PFSK-1 (cell line): ENCODE data around the gene TNMD. TPM values are rescaled to one million over a fixed set of nuclear protein-coding genes. Genes with fewer than 3 reads are reported as not detected.

Source experiments
- FOXP2 ChIP-seq: optimal IDR thresholded peaks from 2 replicates; pipeline ENCODE3; 2011; ENCODE audit warnings: borderline replicate concordance, control low read depth, inconsistent platforms; ENCODE audit not compliant: insufficient read depth; ENCODE audit errors: extremely low read length, extremely low read depth
- POLR2AphosphoS5 ChIP-seq: IDR thresholded peaks from 2 replicates; pipeline ENCODE4 v1.6.1; 2012; ENCODE audit warnings: low read depth, mild to moderate bottlenecking, control low read depth, low read length, moderate library complexity
- SIN3A ChIP-seq: IDR thresholded peaks from 2 replicates; pipeline ENCODE4 v1.6.1; 2012; ENCODE audit warnings: mild to moderate bottlenecking, low read length, moderate library complexity, borderline replicate concordance; ENCODE audit not compliant: insufficient read depth
- TAF1 ChIP-seq: IDR thresholded peaks from 2 replicates; pipeline ENCODE4 v1.6.1; 2012; ENCODE audit warnings: low read length, control low read depth, borderline replicate concordance; ENCODE audit not compliant: insufficient read depth
- polyA plus RNA-seq: library from polyadenylated mRNA; unstranded; fragments of >200 nt; gene quantifications from one replicate; pipeline ENCODE4 v1.2.1, GENCODE V29; 2012; ENCODE audit warnings: low read depth, missing spikeins; ENCODE audit not compliant: insufficient read length
- TF ChIP-seq, protein P1 (sequence below), 2 experiments: IDR thresholded peaks; 2 replicates each; pipeline versions ENCODE4 v1.6.1 to v1.8.0; 2011 to 2012; ENCODE audit warnings: low read depth in 2 of 2, low read length in 2 of 2, control low read depth in 1 of 2, inconsistent platforms in 1 of 2, mild to moderate bottlenecking in 1 of 2, moderate library complexity in 1 of 2; ENCODE audit not compliant: insufficient read depth in 1 of 2

The TNMD gene
- not detected for polyA plus RNA-seq

DNA sequence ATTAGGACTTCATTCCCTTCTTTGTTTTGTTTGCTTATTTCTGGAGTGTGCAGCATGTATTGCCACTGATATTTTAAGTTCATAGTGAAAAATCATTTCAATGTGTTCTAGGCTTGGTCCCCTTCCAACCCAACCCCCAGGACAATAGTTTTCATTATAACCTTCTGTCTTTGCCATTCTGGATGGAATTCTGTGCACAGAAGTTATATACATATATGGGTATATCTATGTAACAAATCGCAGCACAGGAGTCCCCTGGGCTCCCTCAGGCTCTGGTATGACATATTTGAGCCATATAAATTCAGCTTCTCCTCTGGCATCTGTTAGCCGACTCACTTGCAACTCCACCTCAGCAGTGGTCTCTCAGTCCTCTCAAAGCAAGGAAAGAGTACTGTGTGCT, at the start of gene TNMD:
TSS of gene TNMD (plus strand) at position 326 of the 400 bp plus-strand sequence. CDS start 83 bp downstream, outside the sequence.
- TF ChIP-seq, protein P1, sequence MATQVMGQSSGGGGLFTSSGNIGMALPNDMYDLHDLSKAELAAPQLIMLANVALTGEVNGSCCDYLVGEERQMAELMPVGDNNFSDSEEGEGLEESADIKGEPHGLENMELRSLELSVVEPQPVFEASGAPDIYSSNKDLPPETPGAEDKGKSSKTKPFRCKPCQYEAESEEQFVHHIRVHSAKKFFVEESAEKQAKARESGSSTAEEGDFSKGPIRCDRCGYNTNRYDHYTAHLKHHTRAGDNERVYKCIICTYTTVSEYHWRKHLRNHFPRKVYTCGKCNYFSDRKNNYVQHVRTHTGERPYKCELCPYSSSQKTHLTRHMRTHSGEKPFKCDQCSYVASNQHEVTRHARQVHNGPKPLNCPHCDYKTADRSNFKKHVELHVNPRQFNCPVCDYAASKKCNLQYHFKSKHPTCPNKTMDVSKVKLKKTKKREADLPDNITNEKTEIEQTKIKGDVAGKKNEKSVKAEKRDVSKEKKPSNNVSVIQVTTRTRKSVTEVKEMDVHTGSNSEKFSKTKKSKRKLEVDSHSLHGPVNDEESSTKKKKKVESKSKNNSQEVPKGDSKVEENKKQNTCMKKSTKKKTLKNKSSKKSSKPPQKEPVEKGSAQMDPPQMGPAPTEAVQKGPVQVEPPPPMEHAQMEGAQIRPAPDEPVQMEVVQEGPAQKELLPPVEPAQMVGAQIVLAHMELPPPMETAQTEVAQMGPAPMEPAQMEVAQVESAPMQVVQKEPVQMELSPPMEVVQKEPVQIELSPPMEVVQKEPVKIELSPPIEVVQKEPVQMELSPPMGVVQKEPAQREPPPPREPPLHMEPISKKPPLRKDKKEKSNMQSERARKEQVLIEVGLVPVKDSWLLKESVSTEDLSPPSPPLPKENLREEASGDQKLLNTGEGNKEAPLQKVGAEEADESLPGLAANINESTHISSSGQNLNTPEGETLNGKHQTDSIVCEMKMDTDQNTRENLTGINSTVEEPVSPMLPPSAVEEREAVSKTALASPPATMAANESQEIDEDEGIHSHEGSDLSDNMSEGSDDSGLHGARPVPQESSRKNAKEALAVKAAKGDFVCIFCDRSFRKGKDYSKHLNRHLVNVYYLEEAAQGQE (IDR thresholded peaks at IDR 0.05; ENCODE audit: insufficient read depth in 1 of 2, low read depth in 2 of 2, low read length in 2 of 2), result no peak
- TF ChIP-seq POLR2AphosphoS5 (no peak), TAF1 (no peak), SIN3A (no peak), FOXP2 (no peak)

DNA sequence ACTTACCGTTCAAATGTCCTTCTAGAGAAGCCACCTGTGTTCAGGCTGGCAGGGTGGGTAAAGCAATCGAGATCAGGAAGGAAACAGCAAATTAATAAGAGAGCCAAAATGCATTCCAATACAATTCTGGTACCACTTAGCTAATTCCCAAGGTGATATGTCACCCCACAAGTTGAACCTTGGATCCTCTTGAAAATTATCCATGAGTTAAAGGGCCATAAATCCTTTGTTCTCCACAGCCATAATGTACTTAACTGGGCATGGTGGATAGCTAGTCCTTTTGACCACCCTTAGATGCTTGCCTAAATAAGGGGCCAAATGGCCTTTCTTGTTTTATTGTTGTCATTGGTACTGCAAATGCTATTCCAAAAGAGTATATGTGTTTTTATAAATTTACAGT, 2.0 kb downstream of the TNMD start:
- TF ChIP-seq SIN3A (no peak), FOXP2 (no peak), TAF1 (no peak), POLR2AphosphoS5 (no peak)
- TF ChIP-seq, protein P1 (IDR thresholded peaks at IDR 0.05; ENCODE audit: insufficient read depth in 1 of 2, low read depth in 2 of 2, low read length in 2 of 2), result no peak

DNA sequence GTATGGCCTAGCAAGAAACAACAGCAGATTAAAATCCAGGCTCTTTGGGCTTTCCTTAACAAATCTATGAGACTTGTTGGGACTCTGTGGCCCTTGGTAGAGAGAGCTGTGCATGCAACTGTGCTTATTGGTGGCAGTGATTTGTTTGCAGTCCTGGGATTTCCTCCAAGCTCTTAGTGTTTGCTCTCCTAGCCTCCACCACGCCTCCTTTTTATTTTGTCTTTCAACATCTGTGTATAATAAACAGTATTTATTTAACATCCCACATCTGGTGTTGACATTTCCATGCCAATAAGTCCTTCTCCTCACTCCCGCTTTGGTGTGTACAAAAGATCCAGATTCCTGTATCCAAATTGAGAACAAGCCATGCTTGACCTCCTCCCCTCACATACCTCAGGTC, 3.1 kb downstream of the TNMD start:
- TF ChIP-seq TAF1, result no peak
- TF ChIP-seq SIN3A, result no peak
- TF ChIP-seq, protein P1 (IDR thresholded peaks at IDR 0.05; ENCODE audit: insufficient read depth in 1 of 2, low read depth in 2 of 2, low read length in 2 of 2), result no peak
- TF ChIP-seq FOXP2, result no peak

DNA sequence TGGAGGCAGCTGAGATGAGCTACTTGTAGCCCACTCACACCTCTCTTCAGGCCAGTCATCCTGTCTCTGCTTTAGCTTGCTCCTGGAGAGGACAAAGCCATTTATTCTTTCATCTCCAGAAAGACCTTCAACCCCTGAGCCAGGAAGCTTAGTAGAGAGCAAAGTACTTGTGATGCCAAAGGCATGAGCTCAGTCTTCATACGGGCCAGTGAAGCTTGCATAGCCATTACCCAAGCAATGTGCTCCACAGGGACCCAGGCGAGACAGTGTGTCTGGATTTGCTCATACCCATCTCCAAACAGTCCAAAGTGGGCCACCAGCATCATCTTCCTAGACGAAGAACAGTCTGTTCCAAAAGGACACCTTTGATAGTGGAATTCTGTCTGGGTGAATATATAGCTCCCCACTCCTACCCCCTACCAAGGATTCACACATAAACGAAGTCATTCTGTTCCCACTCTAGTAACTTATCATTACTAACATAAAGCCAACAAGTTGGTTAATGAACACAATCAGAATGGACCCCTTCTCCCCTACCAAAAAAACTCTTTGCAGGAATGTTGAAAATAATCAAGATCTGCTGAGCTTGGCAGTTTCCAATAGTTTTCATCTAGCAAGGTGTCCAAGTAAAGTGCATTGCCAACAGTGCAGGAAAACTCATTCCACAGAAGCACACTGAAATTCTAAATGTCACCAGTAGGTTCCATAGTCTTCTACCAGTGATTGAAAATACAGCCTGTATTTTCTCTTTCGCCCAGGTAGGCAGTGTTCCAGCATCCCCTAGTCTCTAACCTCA, 6.7 kb downstream of the TNMD start:
- no peak for TF ChIP-seq FOXP2
- no peak for TF ChIP-seq SIN3A
- no peak for TF ChIP-seq POLR2AphosphoS5
- no peak for TF ChIP-seq TAF1
- TF ChIP-seq, protein P1 (IDR thresholded peaks at IDR 0.05; ENCODE audit: insufficient read depth in 1 of 2, low read depth in 2 of 2, low read length in 2 of 2), result no peak

DNA sequence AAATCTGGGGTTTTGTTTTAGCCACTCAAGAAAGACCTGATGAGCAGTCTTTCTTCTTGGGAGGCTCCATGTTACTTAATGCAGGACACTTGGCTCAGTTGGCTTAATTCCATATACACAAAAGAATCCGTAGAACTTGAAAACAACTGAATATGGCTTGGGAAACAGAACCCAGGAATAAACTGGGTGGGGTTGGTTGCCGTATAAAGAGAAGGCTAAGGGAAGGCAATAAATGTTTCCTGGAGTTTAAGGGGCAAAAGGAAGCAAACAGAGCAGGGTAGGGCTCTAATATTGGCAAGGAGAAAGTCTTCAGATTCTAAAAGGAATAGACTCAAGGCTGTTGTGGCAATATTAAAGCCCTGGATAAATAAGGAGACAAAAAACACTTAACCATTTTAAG, 8.4 kb downstream of the TNMD start:
- TF ChIP-seq, protein P1 (IDR thresholded peaks at IDR 0.05; ENCODE audit: insufficient read depth in 1 of 2, low read depth in 2 of 2, low read length in 2 of 2), result no peak
- no peak for TF ChIP-seq POLR2AphosphoS5
- TF ChIP-seq TAF1, result no peak
- TF ChIP-seq FOXP2, result no peak
- no peak for TF ChIP-seq SIN3A
